Measurements from ENCODE around the gene TTC23. TPM values are rescaled to one million over a fixed set of nuclear protein-coding genes. Genes with fewer than 3 reads are reported as not detected.

Gene TTC23
- total RNA-seq, 1 donor from 2014 or later: 11.4 TPM

GRCh38 chr15:99142562-99142961 lies 106.8 kb downstream of the TTC23 start:
- Histone ChIP-seq H3K36me3 (peaks cover 11% of the 10 kb centered on the region), H3K4me1 (peaks cover 37% of the 10 kb centered on the region), H3K27ac (replicated peaks) (peak overlapping the region; percentile 71), H3K4me3 (no peak overlapping the region), H3K27me3 (ENCODE audit: low read depth) (no peaks in the 10 kb centered on the region), H3K9me3 (replicated peaks) (no peaks in the 10 kb centered on the region)
- no peak for DNase-seq
- intact Hi-C loops (cut with micrococcal nuclease): no loop called here
- no peak for TF ChIP-seq CTCF (IDR thresholded peaks at IDR 0.05; ENCODE audit: borderline replicate concordance)

GRCh38 chr15:99141943-99142342 lies 107.4 kb downstream of the TTC23 start:
- no peak for DNase-seq
- intact Hi-C loops (cut with micrococcal nuclease): no loop called here
- H3K4me3 ChIP-seq: no peak overlapping the region
- H3K4me1 ChIP-seq: peaks cover 37% of the 10 kb centered on the region
- peaks cover 18% of the 10 kb centered on the region for H3K36me3 ChIP-seq
- TF ChIP-seq CTCF (IDR thresholded peaks at IDR 0.05; ENCODE audit: borderline replicate concordance): no peak
- peak overlapping the region; percentile 71 for H3K27ac ChIP-seq (replicated peaks)
- no peaks in the 10 kb centered on the region for H3K27me3 ChIP-seq (ENCODE audit: low read depth)
- H3K9me3 ChIP-seq (replicated peaks): no peaks in the 10 kb centered on the region

- Histone ChIP-seq H3K27me3 (ENCODE audit: low read depth) (no peaks in the 10 kb centered on the region), H3K4me1 (peaks cover 46% of the 10 kb centered on the region), H3K36me3 (peaks cover 21% of the 10 kb centered on the region), H3K9me3 (replicated peaks) (no peaks in the 10 kb centered on the region), H3K4me3 (no peak overlapping the region), H3K27ac (replicated peaks) (no peak overlapping the region)
- no peak for TF ChIP-seq CTCF (IDR thresholded peaks at IDR 0.05; ENCODE audit: borderline replicate concordance)
- DNase-seq: no peak
- intact Hi-C loops (cut with micrococcal nuclease): no loop called here
Measured at GRCh38 chr15:99140590-99140989, 108.8 kb downstream of the TTC23 start.

GRCh38 chr15:99139276-99139675 lies 110.1 kb downstream of the TTC23 start:
- Histone ChIP-seq H3K9me3 (replicated peaks) (no peaks in the 10 kb centered on the region), H3K27ac (replicated peaks) (peak overlapping the region; percentile 48), H3K27me3 (ENCODE audit: low read depth) (no peaks in the 10 kb centered on the region), H3K4me1 (peaks cover 56% of the 10 kb centered on the region), H3K4me3 (no peak overlapping the region), H3K36me3 (peaks cover 25% of the 10 kb centered on the region)
- no peak for TF ChIP-seq CTCF (IDR thresholded peaks at IDR 0.05; ENCODE audit: borderline replicate concordance)
- DNase-seq: no peak
- intact Hi-C loops (cut with micrococcal nuclease): no loop called here

GRCh38 chr15:99138491-99138982 lies 110.8 kb downstream of the TTC23 start:
- no peak for DNase-seq
- H3K36me3 ChIP-seq: peaks cover 30% of the 10 kb centered on the region
- peak overlapping the region; percentile 48 for H3K27ac ChIP-seq (replicated peaks)
- peaks cover 56% of the 10 kb centered on the region for H3K4me1 ChIP-seq
- H3K9me3 ChIP-seq (replicated peaks): no peaks in the 10 kb centered on the region
- intact Hi-C loops (cut with micrococcal nuclease): no loop called here
- no peaks in the 10 kb centered on the region for H3K27me3 ChIP-seq (ENCODE audit: low read depth)
- no peak overlapping the region for H3K4me3 ChIP-seq
- TF ChIP-seq CTCF (IDR thresholded peaks at IDR 0.05; ENCODE audit: borderline replicate concordance): no peak

All from left ventricle myocardium inferior (tissue), 1 donor.